ENCODE measurements around the gene MEGF9.

MEGF9 gene

DNA sequence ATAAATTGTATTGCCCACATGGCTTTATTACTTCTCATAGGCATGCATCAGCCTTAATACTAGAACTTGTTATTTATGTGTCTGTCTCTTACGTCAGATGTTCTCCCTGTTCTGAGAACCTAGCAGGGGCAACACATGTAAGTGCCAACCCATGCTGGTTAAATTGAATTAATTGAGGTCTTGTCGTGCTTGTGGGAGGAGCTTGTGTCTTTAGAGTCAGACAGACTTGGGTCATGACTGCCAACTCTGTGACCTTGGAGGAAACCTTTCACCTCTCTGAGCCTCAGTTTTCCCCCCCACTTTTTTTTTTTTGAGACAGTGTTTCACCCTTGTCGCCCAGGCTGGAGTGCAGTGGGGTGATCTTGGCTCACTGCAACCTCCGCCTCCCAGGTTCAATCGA is 2.2 kb upstream of the MEGF9 start:
- Histone ChIP-seq H3K27ac (ENCODE audit: low read depth, low read length) (no peak overlapping the region), H3K9ac (ENCODE audit: low read length) (no peak overlapping the region), H3K27me3 (ENCODE audit: low read length) (no peaks in the 10 kb centered on the region), H3K79me2 (ENCODE audit: insufficient read depth, low read length) (no peaks in the 10 kb centered on the region), H3K36me3 (ENCODE audit: low read length) (no peaks in the 10 kb centered on the region), H3K9me2 (replicated peaks; ENCODE audit: insufficient read depth, low read length) (no peaks in the 10 kb centered on the region), H2AFZ (ENCODE audit: low read depth, low read length, severe bottlenecking) (no peak overlapping the region), H3K4me3 (ENCODE audit: insufficient read depth, low read length, poor library complexity, severe bottlenecking) (no peak overlapping the region), H4K20me1 (ENCODE audit: low read depth, low read length) (no peaks in the 10 kb centered on the region), H3F3A (ENCODE audit: insufficient read depth) (no peaks in the 10 kb centered on the region; the same call in 1 of the 2 replicates), H3K9me3 (ENCODE audit: insufficient read depth, low read length) (no peaks in the 10 kb centered on the region), H3K4me2 (ENCODE audit: low read depth, low read length, poor library complexity, severe bottlenecking) (no peak overlapping the region)
- no peak for TF ChIP-seq EZH2phosphoT487 (conservative IDR thresholded peaks at IDR 0.05; ENCODE audit: low read length)
- TF ChIP-seq, protein P1, sequence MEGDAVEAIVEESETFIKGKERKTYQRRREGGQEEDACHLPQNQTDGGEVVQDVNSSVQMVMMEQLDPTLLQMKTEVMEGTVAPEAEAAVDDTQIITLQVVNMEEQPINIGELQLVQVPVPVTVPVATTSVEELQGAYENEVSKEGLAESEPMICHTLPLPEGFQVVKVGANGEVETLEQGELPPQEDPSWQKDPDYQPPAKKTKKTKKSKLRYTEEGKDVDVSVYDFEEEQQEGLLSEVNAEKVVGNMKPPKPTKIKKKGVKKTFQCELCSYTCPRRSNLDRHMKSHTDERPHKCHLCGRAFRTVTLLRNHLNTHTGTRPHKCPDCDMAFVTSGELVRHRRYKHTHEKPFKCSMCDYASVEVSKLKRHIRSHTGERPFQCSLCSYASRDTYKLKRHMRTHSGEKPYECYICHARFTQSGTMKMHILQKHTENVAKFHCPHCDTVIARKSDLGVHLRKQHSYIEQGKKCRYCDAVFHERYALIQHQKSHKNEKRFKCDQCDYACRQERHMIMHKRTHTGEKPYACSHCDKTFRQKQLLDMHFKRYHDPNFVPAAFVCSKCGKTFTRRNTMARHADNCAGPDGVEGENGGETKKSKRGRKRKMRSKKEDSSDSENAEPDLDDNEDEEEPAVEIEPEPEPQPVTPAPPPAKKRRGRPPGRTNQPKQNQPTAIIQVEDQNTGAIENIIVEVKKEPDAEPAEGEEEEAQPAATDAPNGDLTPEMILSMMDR (IDR thresholded peaks at IDR 0.05; ENCODE audit: insufficient read depth, low read length, poor library complexity, severe bottlenecking) = no peak

GRCh38 chr9:120715389-120715924 is 1.2 kb upstream of the MEGF9 start:
- Histone ChIP-seq H4K20me1 (ENCODE audit: low read depth, low read length) (no peaks in the 10 kb centered on the region), H3K9me3 (ENCODE audit: insufficient read depth, low read length) (no peaks in the 10 kb centered on the region), H3K27me3 (ENCODE audit: low read length) (no peaks in the 10 kb centered on the region), H3F3A (ENCODE audit: insufficient read depth) (no peaks in the 10 kb centered on the region; the same call in 1 of the 2 replicates), H3K4me3 (ENCODE audit: insufficient read depth, low read length, poor library complexity, severe bottlenecking) (peak overlapping the region; percentile 53), H3K4me2 (ENCODE audit: low read depth, low read length, poor library complexity, severe bottlenecking) (peak overlapping the region; percentile 73), H3K9ac (ENCODE audit: low read length) (peak overlapping the region; percentile 67), H3K27ac (ENCODE audit: low read depth, low read length) (no peak overlapping the region), H3K79me2 (ENCODE audit: insufficient read depth, low read length) (no peaks in the 10 kb centered on the region), H3K36me3 (ENCODE audit: low read length) (no peaks in the 10 kb centered on the region), H2AFZ (ENCODE audit: low read depth, low read length, severe bottlenecking) (peak overlapping the region; percentile 94), H3K9me2 (replicated peaks; ENCODE audit: insufficient read depth, low read length) (no peaks in the 10 kb centered on the region)
- TF ChIP-seq, protein P1 (IDR thresholded peaks at IDR 0.05; ENCODE audit: insufficient read depth, low read length, poor library complexity, severe bottlenecking) = no peak
- TF ChIP-seq EZH2phosphoT487 (conservative IDR thresholded peaks at IDR 0.05; ENCODE audit: low read length) = no peak

DNA sequence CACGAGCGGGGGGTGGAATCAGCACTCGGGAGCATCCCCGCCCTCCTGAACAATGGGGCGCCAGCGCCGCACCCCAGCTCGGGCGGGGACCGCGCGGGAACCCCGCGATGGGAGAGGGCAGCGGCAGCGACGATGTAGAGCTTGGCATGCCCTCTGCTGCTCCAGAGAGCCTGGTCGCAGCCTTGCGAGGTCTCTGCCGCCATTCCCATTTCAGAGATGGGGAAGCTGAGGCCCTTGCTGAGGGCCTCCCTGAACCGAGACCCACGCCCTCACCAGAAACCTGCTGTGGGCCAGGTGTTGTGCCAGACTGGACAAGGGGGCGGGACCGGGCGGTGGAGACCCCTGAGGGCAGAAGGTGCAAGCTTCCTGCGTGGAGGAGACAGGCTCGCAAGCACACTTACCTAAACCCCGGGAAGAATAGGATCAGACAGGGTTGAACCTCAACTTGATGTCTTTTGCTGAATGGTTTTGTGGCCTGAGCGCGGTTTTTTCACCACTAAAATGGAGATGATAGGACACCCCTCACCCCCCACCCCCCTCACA is 647 bp upstream of the MEGF9 start:
- Histone ChIP-seq H3K36me3 (ENCODE audit: low read length) (no peaks in the 10 kb centered on the region), H3K27ac (ENCODE audit: low read depth, low read length) (peak overlapping the region; percentile 22; the same call in 1 of the 2 replicates), H3K4me2 (ENCODE audit: low read depth, low read length, poor library complexity, severe bottlenecking) (peak overlapping the region; percentile 73), H2AFZ (ENCODE audit: low read depth, low read length, severe bottlenecking) (peak overlapping the region; percentile 94), H4K20me1 (ENCODE audit: low read depth, low read length) (no peaks in the 10 kb centered on the region), H3K4me3 (ENCODE audit: insufficient read depth, low read length, poor library complexity, severe bottlenecking) (peak overlapping the region; percentile 53), H3K9me3 (ENCODE audit: insufficient read depth, low read length) (no peaks in the 10 kb centered on the region), H3K27me3 (ENCODE audit: low read length) (no peaks in the 10 kb centered on the region), H3F3A (ENCODE audit: insufficient read depth) (no peaks in the 10 kb centered on the region; the same call in 1 of the 2 replicates), H3K9ac (ENCODE audit: low read length) (peak overlapping the region; percentile 67), H3K9me2 (replicated peaks; ENCODE audit: insufficient read depth, low read length) (no peaks in the 10 kb centered on the region), H3K79me2 (ENCODE audit: insufficient read depth, low read length) (no peaks in the 10 kb centered on the region)
- TF ChIP-seq, protein P1 (IDR thresholded peaks at IDR 0.05; ENCODE audit: insufficient read depth, low read length, poor library complexity, severe bottlenecking) = no peak
- no peak for TF ChIP-seq EZH2phosphoT487 (conservative IDR thresholded peaks at IDR 0.05; ENCODE audit: low read length)

Measured in SU-DHL-6 (cell line).